HepG2 (cell line): ENCODE data around the gene TTLL1. TPM values are rescaled to one million over a fixed set of nuclear protein-coding genes. Genes with fewer than 3 reads are reported as not detected.

ENCODE experiments used
- CSRNP1 ChIP-seq: sonication (generic); formaldehyde crosslinking; IDR thresholded peaks from 2 replicates; pipeline ENCODE4 v1.8.1; 2023; ENCODE audit warnings: mild to moderate bottlenecking, missing genetic modification reagents
- PREB ChIP-seq: sonication (generic); formaldehyde crosslinking; IDR thresholded peaks from 2 replicates; pipeline ENCODE4 v1.4.0; 2020; ENCODE audit warnings: missing genetic modification reagents
- PRMT3 ChIP-seq: sonication (generic); formaldehyde crosslinking; IDR thresholded peaks from 2 replicates; pipeline ENCODE4 v1.8.1; 2022; ENCODE audit warnings: low read depth, mild to moderate bottlenecking, moderate library complexity, missing genetic modification reagents, borderline replicate concordance
- ZGPAT ChIP-seq: IDR thresholded peaks from 2 replicates; pipeline ENCODE4 v1.6.1; 2016; ENCODE audit warnings: mild to moderate bottlenecking
- ZNF275 ChIP-seq: sonication (generic); formaldehyde crosslinking; IDR thresholded peaks from 2 replicates; pipeline ENCODE4 v1.8.0; 2022; ENCODE audit warnings: missing genetic modification reagents, mild to moderate bottlenecking, inconsistent platforms, borderline replicate concordance
- ZNF513 ChIP-seq: sonication (generic); formaldehyde crosslinking; conservative IDR thresholded peaks from 2 replicates; pipeline ENCODE4 v1.5.0; 2020; ENCODE audit warnings: missing genetic modification reagents
- polyA plus RNA-seq, 8 experiments: library from polyadenylated mRNA; depleted of rRNA in 3 of 8; stranded (reverse) in 7 of 8; unstranded in 1 of 8; fragments of >200 nt; fragmentation: Illumina TruSeq in 4 of 8; extraction: Trizol in 4 of 8; gene quantifications; 2 replicates each; pipeline versions ENCODE4 v1.2.1 to v1.2.3, GENCODE V29; 2011 to 2016; ENCODE audit warnings: low read depth in 4 of 8, missing spikeins in 1 of 8, mixed read lengths in 1 of 8; ENCODE audit not compliant: insufficient read depth in 1 of 8
- total RNA-seq, 5 experiments: library from RNA; depleted of rRNA; stranded (reverse); fragments of >200 nt; fragmentation: Illumina TruSeq; extraction: Trizol; gene quantifications; 2 replicates each; pipeline ENCODE4 v1.2.3, GENCODE V29; 2016; ENCODE audit warnings: low read depth in 1 of 5

Gene TTLL1
- total and polyA plus RNA-seq, 2 of the 13 experiments (the other 11 are each of a cell fraction or from before 2014, with no cell fraction given), result 1.6 to 5.3 TPM

GRCh38 chr22:42997582-42998090 is 91.6 kb downstream of the TTLL1 start (continued):
- TF ChIP-seq ZGPAT (CRISPR knock-in tag) (no peak), PREB (no peak), ZNF513 (CRISPR knock-in tag) (no peak), PRMT3 (CRISPR knock-in tag) (no peak), CSRNP1 (CRISPR knock-in tag) (no peak), ZNF275 (CRISPR knock-in tag) (no peak)
